K562 (cell line): ENCODE measurements around the gene GAB2. TPM values are rescaled to one million over a fixed set of nuclear protein-coding genes. Genes with fewer than 3 reads are reported as not detected.

Experiments
- ARNT ChIP-seq, 2 experiments: fragments of 450-650 bp; IDR thresholded peaks; 2 replicates each; pipeline ENCODE4 v1.6.1; 2016; ENCODE audit warnings: mild to moderate bottlenecking in 1 of 2
- HLTF ChIP-seq: fragments of 450-650 bp; IDR thresholded peaks from 2 replicates; pipeline ENCODE4 v1.6.1; 2016
- SMAD3 ChIP-seq: fragments of 450-650 bp; formaldehyde crosslinking; conservative IDR thresholded peaks from 2 replicates; pipeline ENCODE4 v1.4.0; 2020; ENCODE audit warnings: mild to moderate bottlenecking
- SNAPC5 ChIP-seq: fragments of 250-450 bp; sonication (Bioruptor Pico); IDR thresholded peaks from 2 replicates; pipeline ENCODE4 v1.8.0; 2021; ENCODE audit warnings: moderate library complexity, mild to moderate bottlenecking, inconsistent platforms
- THRB ChIP-seq: fragments of 450-650 bp; formaldehyde crosslinking; conservative IDR thresholded peaks from 2 replicates; pipeline ENCODE4 v1.4.0; 2022; ENCODE audit warnings: mild to moderate bottlenecking, missing genetic modification characterization
- ZNF311 ChIP-seq: fragments of 250-450 bp; sonication (Bioruptor Pico); IDR thresholded peaks from 2 replicates; pipeline ENCODE4 v1.4.0; 2020; ENCODE audit warnings: mild to moderate bottlenecking, moderate library complexity
- ZNF398 ChIP-seq: fragments of 250-450 bp; sonication (Bioruptor Pico); IDR thresholded peaks from 2 replicates; pipeline ENCODE4 v1.8.0; 2021; ENCODE audit warnings: moderate library complexity, mild to moderate bottlenecking, inconsistent platforms
- ZNF584 ChIP-seq: fragments of 200-800 bp; sonication (Bioruptor generic); IDR thresholded peaks from 2 replicates; pipeline ENCODE4 v1.6.1; 2016; ENCODE audit warnings: low read depth, mild to moderate bottlenecking, missing genetic modification characterization, missing compliant biosample characterization
- ZSCAN29 ChIP-seq: fragments of 450-650 bp; IDR thresholded peaks from 2 replicates; pipeline ENCODE4 v1.6.1; 2017
- polyA plus RNA-seq, 8 experiments: library from polyadenylated mRNA; depleted of rRNA in 4 of 8; stranded (reverse) in 5 of 8; unstranded in 3 of 8; fragments of >200 nt; fragmentation: Nextera tagmentation in 2 of 8; fragmentation: Illumina TruSeq in 1 of 8; extraction: Ambion mirVana in 2 of 8; extraction: Trizol in 1 of 8; gene quantifications; 2 replicates each; pipeline versions ENCODE4 v1.2.1 to v1.2.3, GENCODE V29; 2011 to 2014; ENCODE audit warnings: inconsistent platforms in 1 of 8, missing spikeins in 1 of 8
- total RNA-seq, 7 experiments: library from RNA; depleted of rRNA in 6 of 7; stranded (reverse); fragments of >200 nt in 6 of 7; fragmentation: Illumina TruSeq in 2 of 7; extraction: Trizol in 2 of 7; gene quantifications; 2 replicates each; pipeline versions ENCODE4 v1.2.1 to v1.2.3, GENCODE V29; 2011 to 2021; ENCODE audit warnings: low replicate concordance in 1 of 7
- TF ChIP-seq, protein P1 (sequence below), 2 experiments: fragments of 450-650 bp; formaldehyde crosslinking in 1 of 2; IDR thresholded peaks; 2 replicates each; pipeline versions ENCODE4 v1.4.0 to v1.6.1; 2014 to 2020; ENCODE audit warnings: mild to moderate bottlenecking in 2 of 2, borderline replicate concordance in 1 of 2, low read depth in 1 of 2
- TF ChIP-seq, protein P2 (sequence below): sonication (generic); formaldehyde crosslinking; IDR thresholded peaks from 2 replicates; pipeline ENCODE4 v1.8.1; 2023; ENCODE audit warnings: mild to moderate bottlenecking, missing genetic modification reagents

Gene GAB2
- total and polyA plus RNA-seq, 9 of the 15 experiments (the other 6 are each of a cell fraction or from before 2014, with no cell fraction given): 2.3 to 35.2 (median 16.1) TPM

DNA sequence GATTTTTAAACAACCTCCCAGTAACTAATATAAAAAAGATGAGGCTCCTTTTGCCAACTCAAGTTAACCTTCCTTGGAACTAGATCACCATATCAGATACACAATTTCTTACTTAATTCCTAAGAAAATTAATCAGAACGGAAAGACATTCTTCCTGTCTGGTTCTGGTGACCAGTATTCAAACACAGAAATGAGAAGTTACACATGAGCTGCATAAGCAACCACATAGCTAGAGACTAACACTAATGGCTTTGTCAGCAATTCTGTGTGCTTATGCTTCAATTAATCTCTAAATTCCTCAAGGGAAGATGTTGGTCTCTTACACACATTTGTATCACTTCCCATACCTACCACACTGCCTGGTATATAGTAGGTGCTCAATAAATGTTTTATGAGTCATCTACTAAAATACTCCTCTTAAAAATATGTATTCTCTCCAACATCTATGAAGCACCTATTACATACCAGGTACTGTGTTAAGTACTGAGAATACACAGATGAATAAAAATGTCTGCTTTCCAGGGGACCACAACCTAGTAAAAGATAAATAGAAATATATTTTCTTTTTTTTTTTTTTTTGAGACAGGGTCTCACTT, 54.5 kb downstream of the GAB2 start (continued):
- TF ChIP-seq ZNF398 (CRISPR knock-in tag) (no peak), ZSCAN29 (no peak), HLTF (no peak), SMAD3 (CRISPR knock-in tag) (no peak), ZNF311 (CRISPR knock-in tag) (0 out of 2 replicates have a peak, but pooled peaks have one; percentile 23), THRB (CRISPR knock-in tag) (no peak), ARNT (IDR thresholded peaks at IDR 0.05) (no peak), ZNF584 (CRISPR knock-in tag) (0 out of 2 replicates have a peak, but pooled peaks have one; percentile 39), SNAPC5 (CRISPR knock-in tag) (no peak)
- TF ChIP-seq, protein P1, sequence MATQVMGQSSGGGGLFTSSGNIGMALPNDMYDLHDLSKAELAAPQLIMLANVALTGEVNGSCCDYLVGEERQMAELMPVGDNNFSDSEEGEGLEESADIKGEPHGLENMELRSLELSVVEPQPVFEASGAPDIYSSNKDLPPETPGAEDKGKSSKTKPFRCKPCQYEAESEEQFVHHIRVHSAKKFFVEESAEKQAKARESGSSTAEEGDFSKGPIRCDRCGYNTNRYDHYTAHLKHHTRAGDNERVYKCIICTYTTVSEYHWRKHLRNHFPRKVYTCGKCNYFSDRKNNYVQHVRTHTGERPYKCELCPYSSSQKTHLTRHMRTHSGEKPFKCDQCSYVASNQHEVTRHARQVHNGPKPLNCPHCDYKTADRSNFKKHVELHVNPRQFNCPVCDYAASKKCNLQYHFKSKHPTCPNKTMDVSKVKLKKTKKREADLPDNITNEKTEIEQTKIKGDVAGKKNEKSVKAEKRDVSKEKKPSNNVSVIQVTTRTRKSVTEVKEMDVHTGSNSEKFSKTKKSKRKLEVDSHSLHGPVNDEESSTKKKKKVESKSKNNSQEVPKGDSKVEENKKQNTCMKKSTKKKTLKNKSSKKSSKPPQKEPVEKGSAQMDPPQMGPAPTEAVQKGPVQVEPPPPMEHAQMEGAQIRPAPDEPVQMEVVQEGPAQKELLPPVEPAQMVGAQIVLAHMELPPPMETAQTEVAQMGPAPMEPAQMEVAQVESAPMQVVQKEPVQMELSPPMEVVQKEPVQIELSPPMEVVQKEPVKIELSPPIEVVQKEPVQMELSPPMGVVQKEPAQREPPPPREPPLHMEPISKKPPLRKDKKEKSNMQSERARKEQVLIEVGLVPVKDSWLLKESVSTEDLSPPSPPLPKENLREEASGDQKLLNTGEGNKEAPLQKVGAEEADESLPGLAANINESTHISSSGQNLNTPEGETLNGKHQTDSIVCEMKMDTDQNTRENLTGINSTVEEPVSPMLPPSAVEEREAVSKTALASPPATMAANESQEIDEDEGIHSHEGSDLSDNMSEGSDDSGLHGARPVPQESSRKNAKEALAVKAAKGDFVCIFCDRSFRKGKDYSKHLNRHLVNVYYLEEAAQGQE (IDR thresholded peaks at IDR 0.05; ENCODE audit: borderline replicate concordance): no peak
- TF ChIP-seq, protein P1 (CRISPR knock-in tag; IDR thresholded peaks at IDR 0.05; ENCODE audit: low read depth): no peak
- TF ChIP-seq, protein P2, sequence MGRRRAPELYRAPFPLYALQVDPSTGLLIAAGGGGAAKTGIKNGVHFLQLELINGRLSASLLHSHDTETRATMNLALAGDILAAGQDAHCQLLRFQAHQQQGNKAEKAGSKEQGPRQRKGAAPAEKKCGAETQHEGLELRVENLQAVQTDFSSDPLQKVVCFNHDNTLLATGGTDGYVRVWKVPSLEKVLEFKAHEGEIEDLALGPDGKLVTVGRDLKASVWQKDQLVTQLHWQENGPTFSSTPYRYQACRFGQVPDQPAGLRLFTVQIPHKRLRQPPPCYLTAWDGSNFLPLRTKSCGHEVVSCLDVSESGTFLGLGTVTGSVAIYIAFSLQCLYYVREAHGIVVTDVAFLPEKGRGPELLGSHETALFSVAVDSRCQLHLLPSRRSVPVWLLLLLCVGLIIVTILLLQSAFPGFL (CRISPR knock-in tag): no peak
